SK-N-SH (cell line): ENCODE measurements around the gene SETD5. TPM values are rescaled to one million over a fixed set of nuclear protein-coding genes. Genes with fewer than 3 reads are reported as not detected.
A peak's percentile ranks its signal among the peaks of the same experiment; 100 is the strongest.

Experiments
- CTCF ChIA-PET: fragments of 300-600, 350-600 bp; formaldehyde crosslinking; extraction: SDS; loops from one replicate; lab custom pipeline; 2021; lab: Yijun Ruan, JAX
- POLR2A ChIA-PET: fragments of 350-600 bp; sonication (Branson Sonifier 250); formaldehyde crosslinking; extraction: SDS; loops from one replicate; lab custom pipeline; 2020; ENCODE audit warnings: antibody characterized with exemption, inconsistent platforms; lab: Yijun Ruan, JAX
- DNase-seq: peaks from one replicate; pipeline ENCODE4 v3.0.0; 2012
- H2AFZ ChIP-seq: fragments of 200-600 bp; sonication (generic); 2 replicates; pipeline ENCODE4 v1.8.1; 2016; ENCODE audit warnings: antibody characterized with exemption, mild to moderate bottlenecking, low read depth
- H3F3A ChIP-seq: fragments of 200-600 bp; sonication (generic); replicated peaks from 2 replicates; pipeline ENCODE3; 2016; ENCODE audit warnings: antibody characterized with exemption, mild to moderate bottlenecking; ENCODE audit not compliant: insufficient read depth
- H3K27ac ChIP-seq, 2 experiments: fragments of 200-500 bp in 1 of 2; fragments of 200-600 bp in 1 of 2; sonication (Bioruptor generic) in 1 of 2; sonication (generic), shearing (Covaris generic) in 1 of 2; 2 replicates each; pipeline versions ENCODE4 v1.5.1 to v1.6.1; 2014 to 2016; ENCODE audit warnings: low read depth in 2 of 2, inconsistent platforms in 1 of 2, low read length in 1 of 2, mild to moderate bottlenecking in 1 of 2, mixed read lengths in 1 of 2
- H3K27me3 ChIP-seq: fragments of 200-600 bp; sonication (generic), shearing (Covaris generic); 2 replicates; pipeline ENCODE4 v1.6.1; 2016; ENCODE audit warnings: mixed run types; ENCODE audit not compliant: insufficient read depth
- H3K36me3 ChIP-seq, 2 experiments: fragments of 200-500 bp in 1 of 2; fragments of 200-600 bp in 1 of 2; sonication (Bioruptor generic) in 1 of 2; sonication (generic) in 1 of 2; replicated peaks in 1 of 2; 2 replicates each; pipeline versions ENCODE3 to v1.5.1; 2014 to 2016; ENCODE audit warnings: low read length in 1 of 2, mild to moderate bottlenecking in 1 of 2; ENCODE audit not compliant: insufficient read depth in 2 of 2, control insufficient read depth in 1 of 2
- H3K4me1 ChIP-seq, 2 experiments: fragments of 200-500 bp in 1 of 2; fragments of 200-600 bp in 1 of 2; sonication (Bioruptor generic) in 1 of 2; sonication (generic), shearing (Covaris generic) in 1 of 2; 2 replicates each; pipeline versions ENCODE4 v1.5.1 to v1.6.1; 2014 to 2016; ENCODE audit warnings: low read depth in 1 of 2, low read length in 1 of 2, mixed run types in 1 of 2; ENCODE audit not compliant: insufficient read depth in 2 of 2, control insufficient read depth in 1 of 2
- H3K4me2 ChIP-seq: fragments of 200-600 bp; sonication (generic), shearing (Covaris generic); 2 replicates; pipeline ENCODE4 v1.6.1; 2017; ENCODE audit warnings: mixed run types
- H3K4me3 ChIP-seq, 2 experiments: fragments of 200-500 bp in 1 of 2; fragments of 200-600 bp in 1 of 2; sonication (Bioruptor generic) in 1 of 2; sonication (generic), shearing (Covaris generic) in 1 of 2; 2 replicates each; pipeline versions ENCODE4 v1.5.1 to v1.8.1; 2014 to 2016; ENCODE audit warnings: low read depth in 2 of 2, inconsistent platforms in 1 of 2, low read length in 1 of 2, mild to moderate bottlenecking in 1 of 2, mixed read lengths in 1 of 2, moderate library complexity in 1 of 2
- H3K79me2 ChIP-seq: fragments of 200-600 bp; sonication (generic); 2 replicates; pipeline ENCODE4 v1.8.1; 2017; ENCODE audit warnings: mild to moderate bottlenecking; ENCODE audit not compliant: insufficient read depth
- H3K9ac ChIP-seq: fragments of 200-600 bp; sonication (generic); 2 replicates; pipeline ENCODE4 v1.6.1; 2017; ENCODE audit warnings: mixed run types
- H3K9me2 ChIP-seq: fragments of 200-600 bp; sonication (generic); 2 replicates; pipeline ENCODE4 v1.6.1; 2017; ENCODE audit warnings: mixed run types
- H3K9me3 ChIP-seq: fragments of 200-600 bp; sonication (generic); 2 replicates; pipeline ENCODE4 v1.6.1; 2017; ENCODE audit warnings: mixed run types, mild to moderate bottlenecking, moderate library complexity
- H4K20me1 ChIP-seq: fragments of 200-600 bp; sonication (generic); 2 replicates; pipeline ENCODE4 v1.6.1; 2017; ENCODE audit warnings: mild to moderate bottlenecking, mixed run types; ENCODE audit not compliant: insufficient read depth
- CHD2 ChIP-seq: fragments of 150-350 bp; IDR thresholded peaks from 2 replicates; pipeline ENCODE4 v1.6.1; 2018; ENCODE audit warnings: low read length; ENCODE audit not compliant: partially characterized antibody
- EP300 ChIP-seq, 2 experiments: IDR thresholded peaks; 2 replicates each; pipeline versions ENCODE4 v1.4.0 to v1.6.1; 2012; ENCODE audit warnings: borderline replicate concordance in 1 of 2, low read depth in 1 of 2, low read length in 1 of 2
- FOXM1 ChIP-seq: IDR thresholded peaks from 2 replicates; pipeline ENCODE4 v1.4.0; 2012; ENCODE audit warnings: low read depth, mild to moderate bottlenecking
- GATA2 ChIP-seq: sonication (generic); formaldehyde crosslinking; IDR thresholded peaks from 2 replicates; pipeline ENCODE4 v1.5.0; 2020; ENCODE audit warnings: mild to moderate bottlenecking, missing genetic modification reagents
- MAX ChIP-seq: IDR thresholded peaks from 2 replicates; pipeline ENCODE4 v1.4.0; 2012; ENCODE audit warnings: low read depth
- MXI1 ChIP-seq: IDR thresholded peaks from 2 replicates; pipeline ENCODE4 v1.6.1; 2012; ENCODE audit warnings: mild to moderate bottlenecking, low read depth, low read length, improper control_type of control experiment
- RCOR1 ChIP-seq: fragments of 150-350 bp; IDR thresholded peaks from 2 replicates; pipeline ENCODE4 v1.6.1; 2017; ENCODE audit warnings: antibody characterized with exemption, low read length
- REST ChIP-seq: IDR thresholded peaks from 2 replicates; pipeline ENCODE4 v1.6.1; 2012; ENCODE audit warnings: mild to moderate bottlenecking, low read depth, low read length, moderate library complexity
- SIN3A ChIP-seq: IDR thresholded peaks from 2 replicates; pipeline ENCODE4 v1.6.1; 2012; ENCODE audit warnings: low read depth, mild to moderate bottlenecking, low read length, moderate library complexity, borderline replicate concordance
- SMC3 ChIP-seq: IDR thresholded peaks from 2 replicates; pipeline ENCODE4 v1.6.1; 2012; ENCODE audit warnings: low read depth, low read length, improper control_type of control experiment
- TCF12 ChIP-seq: IDR thresholded peaks from 2 replicates; pipeline ENCODE4 v1.4.0; 2012
- TEAD4 ChIP-seq: IDR thresholded peaks from 2 replicates; pipeline ENCODE4 v1.4.0; 2012; ENCODE audit warnings: mild to moderate bottlenecking, borderline replicate concordance; ENCODE audit not compliant: insufficient read depth
- USF2 ChIP-seq: fragments of 150-350 bp; IDR thresholded peaks from 2 replicates; pipeline ENCODE4 v1.6.1; 2017; ENCODE audit warnings: antibody characterized with exemption, low read length, low read depth, borderline replicate concordance
- YY1 ChIP-seq: IDR thresholded peaks from 2 replicates; pipeline ENCODE4 v1.4.0; 2012; ENCODE audit warnings: low read depth, mild to moderate bottlenecking
- WGBS: methylation state at CpG from one replicate; pipeline ENCODE4 v1.1.6; 2017; ENCODE audit warnings: low lambda C conversion rate; 5-methylcytosine and 5-hydroxymethylcytosine counted together
- polyA plus RNA-seq, 3 experiments: library from polyadenylated mRNA; depleted of rRNA; stranded (reverse); fragments of >200 nt; gene quantifications; 2 replicates each; pipeline ENCODE4 v1.2.3, GENCODE V29; 2012
- TF ChIP-seq, protein P1 (sequence below): fragments of 200-600 bp; sonication (generic); IDR thresholded peaks from 2 replicates; pipeline ENCODE4 v1.6.1; 2017; ENCODE audit warnings: antibody characterized with exemption, mild to moderate bottlenecking, moderate library complexity
- TF ChIP-seq, protein P2 (sequence below): IDR thresholded peaks from 2 replicates; pipeline ENCODE4 v1.4.0; 2012; ENCODE audit warnings: low read depth, borderline replicate concordance

SETD5 gene
- polyA plus RNA-seq, 1 of the 3 experiments (the other 2 are of a cell fraction): 32.3 TPM

GRCh38 chr3:9386078-9386459 lies 11.3 kb upstream of the SETD5 start:
- Histone ChIP-seq H3K27me3 (no peaks in the 10 kb centered on the region), H3F3A (peaks cover 65% of the 10 kb centered on the region), H3K36me3 (peaks cover 79% of the 10 kb centered on the region in 2 experiments), H2AFZ (no peak overlapping the region), H3K4me1 (no peaks in the 10 kb centered on the region), H3K9me2 (no peaks in the 10 kb centered on the region), H3K4me2 (no peak overlapping the region), H3K9ac (no peak overlapping the region), H3K27ac (0 out of 4 replicates have a peak overlapping the region, but pooled peaks of 1 of the 2 experiments have one; percentile 49), H4K20me1 (peaks cover 11% of the 10 kb centered on the region), H3K4me3 (no peak overlapping the region), H3K79me2 (peaks cover 49% of the 10 kb centered on the region), H3K9me3 (no peaks in the 10 kb centered on the region)
- TF ChIP-seq YY1 (no peak), CHD2 (no peak), RCOR1 (no peak), REST (no peak), TCF12 (no peak), SIN3A (no peak), MAX (no peak), EP300 (IDR thresholded peaks at IDR 0.05; ENCODE audit: borderline replicate concordance in 1 of 2, low read depth in 1 of 2, low read length in 1 of 2) (no peak), SMC3 (no peak), FOXM1 (no peak), GATA2 (CRISPR knock-in tag) (no peak), USF2 (no peak), TEAD4 (no peak), MXI1 (no peak)
- TF ChIP-seq, protein P1, sequence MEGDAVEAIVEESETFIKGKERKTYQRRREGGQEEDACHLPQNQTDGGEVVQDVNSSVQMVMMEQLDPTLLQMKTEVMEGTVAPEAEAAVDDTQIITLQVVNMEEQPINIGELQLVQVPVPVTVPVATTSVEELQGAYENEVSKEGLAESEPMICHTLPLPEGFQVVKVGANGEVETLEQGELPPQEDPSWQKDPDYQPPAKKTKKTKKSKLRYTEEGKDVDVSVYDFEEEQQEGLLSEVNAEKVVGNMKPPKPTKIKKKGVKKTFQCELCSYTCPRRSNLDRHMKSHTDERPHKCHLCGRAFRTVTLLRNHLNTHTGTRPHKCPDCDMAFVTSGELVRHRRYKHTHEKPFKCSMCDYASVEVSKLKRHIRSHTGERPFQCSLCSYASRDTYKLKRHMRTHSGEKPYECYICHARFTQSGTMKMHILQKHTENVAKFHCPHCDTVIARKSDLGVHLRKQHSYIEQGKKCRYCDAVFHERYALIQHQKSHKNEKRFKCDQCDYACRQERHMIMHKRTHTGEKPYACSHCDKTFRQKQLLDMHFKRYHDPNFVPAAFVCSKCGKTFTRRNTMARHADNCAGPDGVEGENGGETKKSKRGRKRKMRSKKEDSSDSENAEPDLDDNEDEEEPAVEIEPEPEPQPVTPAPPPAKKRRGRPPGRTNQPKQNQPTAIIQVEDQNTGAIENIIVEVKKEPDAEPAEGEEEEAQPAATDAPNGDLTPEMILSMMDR: no peak
- TF ChIP-seq, protein P2, sequence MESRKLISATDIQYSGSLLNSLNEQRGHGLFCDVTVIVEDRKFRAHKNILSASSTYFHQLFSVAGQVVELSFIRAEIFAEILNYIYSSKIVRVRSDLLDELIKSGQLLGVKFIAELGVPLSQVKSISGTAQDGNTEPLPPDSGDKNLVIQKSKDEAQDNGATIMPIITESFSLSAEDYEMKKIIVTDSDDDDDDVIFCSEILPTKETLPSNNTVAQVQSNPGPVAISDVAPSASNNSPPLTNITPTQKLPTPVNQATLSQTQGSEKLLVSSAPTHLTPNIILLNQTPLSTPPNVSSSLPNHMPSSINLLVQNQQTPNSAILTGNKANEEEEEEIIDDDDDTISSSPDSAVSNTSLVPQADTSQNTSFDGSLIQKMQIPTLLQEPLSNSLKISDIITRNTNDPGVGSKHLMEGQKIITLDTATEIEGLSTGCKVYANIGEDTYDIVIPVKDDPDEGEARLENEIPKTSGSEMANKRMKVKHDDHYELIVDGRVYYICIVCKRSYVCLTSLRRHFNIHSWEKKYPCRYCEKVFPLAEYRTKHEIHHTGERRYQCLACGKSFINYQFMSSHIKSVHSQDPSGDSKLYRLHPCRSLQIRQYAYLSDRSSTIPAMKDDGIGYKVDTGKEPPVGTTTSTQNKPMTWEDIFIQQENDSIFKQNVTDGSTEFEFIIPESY: no peak
- POLR2A ChIA-PET: interaction anchor here (1.4 kb wide), 1 partner anchor 23 kb away, joined by 5 read pairs; the partner anchor contains the start of gene THUMPD3
- DNase-seq: no peak
- WGBS: 65% methylated on average over 3 of the region's 3 CpGs
- CTCF ChIA-PET: no interaction called here
